Fibroblast of the aortic adventitia (primary cell): Measurements from ENCODE around the gene NDUFB4. TPM values are rescaled to one million over a fixed set of nuclear protein-coding genes. Genes with fewer than 3 reads are reported as not detected.

Source experiments
- DNase-seq: peaks from one replicate; pipeline ENCODE4 v3.0.0-alpha.2; 2010; ENCODE audit warnings: low read depth
- H3K4me3 ChIP-seq: 2 replicates; pipeline ENCODE4 v1.5.1; 2011; ENCODE audit warnings: low read depth, mild to moderate bottlenecking, control low read depth, low read length, moderate library complexity
- CTCF ChIP-seq: IDR thresholded peaks from 2 replicates; pipeline ENCODE4 v1.5.1; 2011; ENCODE audit warnings: mild to moderate bottlenecking, low read length, control low read depth, inconsistent platforms; ENCODE audit not compliant: insufficient read depth
- total RNA-seq: library from RNA; depleted of rRNA; stranded (reverse); fragments of >200 nt; gene quantifications from 2 replicates; pipeline ENCODE4 v1.2.3, GENCODE V29; 2012; ENCODE audit warnings: low replicate concordance

The NDUFB4 gene
- total RNA-seq, 1 donor, result 64.1 TPM

- TF ChIP-seq CTCF, result no peak
- DNase-seq, result no peak
- H3K4me3 ChIP-seq, result no peak overlapping the region
Measured at GRCh38 chr3:120640231-120640630, 44.1 kb downstream of the NDUFB4 start.

GRCh38 chr3:120641696-120642246 is 45.6 kb downstream of the NDUFB4 start:
- no peak overlapping the region for H3K4me3 ChIP-seq
- DNase-seq, result no peak
- no peak for TF ChIP-seq CTCF

GRCh38 chr3:120642368-120642948 is 46.3 kb downstream of the NDUFB4 start:
- no peak overlapping the region for H3K4me3 ChIP-seq
- peak; percentile 19 for TF ChIP-seq CTCF
- peak; percentile 52 for DNase-seq

GRCh38 chr3:120645083-120645845 is 49.1 kb downstream of the NDUFB4 start:
- H3K4me3 ChIP-seq, result no peak overlapping the region
- TF ChIP-seq CTCF, result no peak
- DNase-seq, result no peak

GRCh38 chr3:120646771-120647432 is 50.8 kb downstream of the NDUFB4 start:
- no peak for TF ChIP-seq CTCF
- DNase-seq, result peak; percentile 65
- H3K4me3 ChIP-seq, result no peak overlapping the region

- no peak overlapping the region for H3K4me3 ChIP-seq
- no peak for DNase-seq
- no peak for TF ChIP-seq CTCF
Measured at GRCh38 chr3:120648290-120648689, 52.2 kb downstream of the NDUFB4 start.
